T-helper 2 cell treated with Interferon-gamma antibody and Interleukin-4, amounts not matched to agents 5 μg/mL and 100 μg/mL, for 36 hours (primary cell): ENCODE results near the gene CYLD.

Source experiments
- DNase-seq: peaks from one replicate; pipeline ENCODE4 v3.0.0; 2021; ENCODE audit warnings: low spot score
- H3K27ac Mint-ChIP-seq: one replicate; pipeline ENCODE4 v1.8.0; 2021; ENCODE audit warnings: mild to moderate bottlenecking, mixed read lengths
- H3K27me3 Mint-ChIP-seq: one replicate; pipeline ENCODE4 v1.8.0; 2021; ENCODE audit warnings: low read depth, mixed read lengths
- H3K36me3 Mint-ChIP-seq: one replicate; pipeline ENCODE4 v1.8.0; 2021; ENCODE audit warnings: low read depth, mixed read lengths
- H3K4me1 Mint-ChIP-seq: one replicate; pipeline ENCODE4 v1.8.0; 2021; ENCODE audit warnings: low read depth, mixed read lengths
- H3K4me3 Mint-ChIP-seq: one replicate; pipeline ENCODE4 v1.8.0; 2022; ENCODE audit warnings: mild to moderate bottlenecking, moderate library complexity, mixed read lengths
- H3K9me3 Mint-ChIP-seq: one replicate; pipeline ENCODE4 v1.8.0; 2021; ENCODE audit warnings: mixed read lengths

The CYLD gene

GRCh38 chr16:50718761-50719400 lies 23.0 kb upstream of the CYLD start:
- H3K4me3 Mint-ChIP-seq = no peak overlapping the region
- peak overlapping the region; percentile 32 for H3K27ac Mint-ChIP-seq
- H3K9me3 Mint-ChIP-seq = peaks cover 19% of the 10 kb centered on the region
- H3K36me3 Mint-ChIP-seq = peaks cover 27% of the 10 kb centered on the region
- DNase-seq = no peak
- H3K4me1 Mint-ChIP-seq = peaks cover 30% of the 10 kb centered on the region
- no peaks in the 10 kb centered on the region for H3K27me3 Mint-ChIP-seq

- H3K4me3 Mint-ChIP-seq = no peak overlapping the region
- H3K9me3 Mint-ChIP-seq = peaks cover 27% of the 10 kb centered on the region
- no peak for DNase-seq
- peaks cover 34% of the 10 kb centered on the region for H3K36me3 Mint-ChIP-seq
- no peaks in the 10 kb centered on the region for H3K27me3 Mint-ChIP-seq
- peak overlapping the region; percentile 55 for H3K27ac Mint-ChIP-seq
- H3K4me1 Mint-ChIP-seq = peaks cover 37% of the 10 kb centered on the region
Observed at GRCh38 chr16:50719401-50720337, 22.2 kb upstream of the CYLD start.

DNA sequence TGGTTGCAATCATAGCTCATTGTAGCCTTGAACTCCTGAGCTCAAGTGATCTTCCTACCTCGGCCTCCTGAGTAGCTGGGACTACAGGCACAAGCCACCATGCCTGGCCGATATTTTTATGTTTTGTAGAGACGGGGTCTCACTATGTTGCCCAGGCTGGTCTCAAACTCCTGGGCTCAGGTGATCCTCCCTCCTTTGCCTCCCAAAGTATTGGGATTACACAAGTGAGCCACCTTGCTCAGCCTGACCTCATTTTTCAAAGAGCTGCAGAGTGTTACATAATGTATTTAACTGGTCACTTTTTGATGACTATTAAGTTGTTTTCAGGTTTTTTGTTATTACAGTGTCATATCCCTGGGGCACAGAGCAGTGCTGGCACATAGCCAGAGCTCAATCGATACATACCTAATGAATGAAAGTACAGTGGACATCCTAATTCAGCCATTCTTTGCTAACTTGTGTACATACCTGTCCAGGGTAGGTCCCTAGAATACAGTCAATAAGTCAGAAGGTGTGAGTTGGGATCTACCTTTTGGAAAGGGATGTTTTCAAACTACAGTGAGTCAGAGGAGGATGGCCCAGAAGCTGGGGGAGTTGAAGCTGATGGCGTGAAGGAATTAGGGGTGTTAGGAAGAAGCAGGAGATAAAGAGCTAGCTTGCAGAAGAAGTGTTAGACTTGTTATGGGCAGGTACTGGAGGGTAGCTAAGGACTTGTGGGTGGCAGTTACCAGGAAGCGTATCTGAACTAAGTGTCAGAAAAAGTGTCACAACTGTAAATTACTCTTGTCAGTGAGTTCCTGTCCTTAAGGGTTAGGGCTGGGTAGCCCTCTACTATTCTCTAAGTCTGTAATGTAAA lies 20.1 kb upstream of the CYLD start:
- Mint-ChIP-seq H3K27me3 (no peaks in the 10 kb centered on the region), H3K27ac (peak overlapping the region; percentile 34), H3K4me1 (peaks cover 37% of the 10 kb centered on the region), H3K4me3 (no peak overlapping the region), H3K9me3 (peaks cover 31% of the 10 kb centered on the region), H3K36me3 (peaks cover 49% of the 10 kb centered on the region)
- DNase-seq = no peak

- peaks cover 33% of the 10 kb centered on the region for H3K4me1 Mint-ChIP-seq
- no peak overlapping the region for H3K4me3 Mint-ChIP-seq
- peaks cover 31% of the 10 kb centered on the region for H3K9me3 Mint-ChIP-seq
- H3K27ac Mint-ChIP-seq = no peak overlapping the region
- peaks cover 51% of the 10 kb centered on the region for H3K36me3 Mint-ChIP-seq
- DNase-seq = no peak
- no peaks in the 10 kb centered on the region for H3K27me3 Mint-ChIP-seq
Observed at GRCh38 chr16:50722405-50722737, 19.5 kb upstream of the CYLD start.

DNA sequence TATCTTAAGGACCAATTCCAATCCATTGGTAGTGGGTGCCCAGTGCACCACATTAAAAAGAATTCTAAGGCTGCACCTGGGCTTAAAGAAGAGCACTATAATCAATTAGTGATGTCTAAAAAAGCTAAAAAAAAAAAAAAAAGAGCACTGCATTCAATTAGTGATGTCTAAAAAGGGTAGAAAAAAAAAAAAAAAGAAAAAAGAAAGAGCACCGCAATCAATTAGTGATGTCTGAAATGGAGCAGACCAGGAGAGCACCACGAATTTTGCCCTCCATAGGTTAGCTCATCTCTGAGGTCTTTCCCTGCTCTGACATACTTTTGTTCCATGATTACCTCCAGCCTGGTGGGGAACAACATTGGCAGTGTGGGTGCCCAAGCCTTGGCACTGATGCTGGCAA lies 18.9 kb upstream of the CYLD start:
- H3K27ac Mint-ChIP-seq = no peak overlapping the region

GRCh38 chr16:50724306-50724705 lies 17.6 kb upstream of the CYLD start:
- Mint-ChIP-seq H3K27me3 (no peaks in the 10 kb centered on the region), H3K9me3 (peaks cover 31% of the 10 kb centered on the region), H3K4me3 (no peak overlapping the region), H3K27ac (no peak overlapping the region), H3K36me3 (peaks cover 62% of the 10 kb centered on the region), H3K4me1 (peaks cover 24% of the 10 kb centered on the region)
- DNase-seq = no peak

More for the DNA sequence above, 18.9 kb upstream of the CYLD start:
- Mint-ChIP-seq H3K27me3 (no peaks in the 10 kb centered on the region), H3K4me1 (peaks cover 30% of the 10 kb centered on the region), H3K4me3 (no peak overlapping the region), H3K36me3 (peaks cover 56% of the 10 kb centered on the region), H3K9me3 (peaks cover 31% of the 10 kb centered on the region)
- DNase-seq = no peak

- H3K27me3 Mint-ChIP-seq = no peaks in the 10 kb centered on the region
- peaks cover 21% of the 10 kb centered on the region for H3K4me1 Mint-ChIP-seq
- H3K27ac Mint-ChIP-seq = peak overlapping the region; percentile 58
- no peaks in the 10 kb centered on the region for H3K9me3 Mint-ChIP-seq
- DNase-seq = no peak
- H3K36me3 Mint-ChIP-seq = peaks cover 33% of the 10 kb centered on the region
- H3K4me3 Mint-ChIP-seq = peak overlapping the region; percentile 29
Observed at GRCh38 chr16:50731130-50731988, 10.5 kb upstream of the CYLD start.

GRCh38 chr16:50731989-50732832 lies 9.7 kb upstream of the CYLD start:
- no peak for DNase-seq
- Mint-ChIP-seq H3K4me3 (no peak overlapping the region), H3K27ac (peak overlapping the region; percentile 31), H3K4me1 (peaks cover 23% of the 10 kb centered on the region), H3K27me3 (no peaks in the 10 kb centered on the region), H3K9me3 (no peaks in the 10 kb centered on the region), H3K36me3 (peaks cover 29% of the 10 kb centered on the region)

GRCh38 chr16:50733468-50733867 lies 8.4 kb upstream of the CYLD start:
- no peak for DNase-seq
- H3K4me1 Mint-ChIP-seq = peaks cover 27% of the 10 kb centered on the region
- no peak overlapping the region for H3K4me3 Mint-ChIP-seq
- no peaks in the 10 kb centered on the region for H3K27me3 Mint-ChIP-seq
- no peaks in the 10 kb centered on the region for H3K9me3 Mint-ChIP-seq
- peaks cover 20% of the 10 kb centered on the region for H3K36me3 Mint-ChIP-seq
- no peak overlapping the region for H3K27ac Mint-ChIP-seq

DNA sequence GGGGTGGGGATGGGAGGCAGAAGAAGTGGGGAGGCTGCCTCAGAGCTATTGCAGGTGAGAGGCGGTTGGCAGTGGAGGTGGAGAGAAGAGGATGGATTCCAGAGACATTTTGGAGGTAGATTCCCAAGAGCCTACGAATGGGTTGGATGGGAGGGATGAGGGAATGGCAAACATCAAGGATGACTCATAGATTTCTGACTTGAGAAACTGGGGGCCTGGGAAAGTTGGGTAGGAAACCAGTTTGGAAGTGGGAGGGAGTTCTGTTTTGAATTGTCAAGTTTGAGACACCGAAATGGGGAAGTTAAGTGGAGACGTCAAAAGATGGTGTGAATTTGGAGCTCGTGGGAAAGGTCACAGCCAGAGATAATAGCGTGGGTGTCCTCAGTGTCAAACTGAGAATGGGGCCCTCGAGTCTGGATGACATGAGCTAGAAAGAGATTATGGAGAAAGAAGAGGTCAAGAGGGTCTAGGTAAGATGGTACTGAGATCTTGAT lies 6.2 kb upstream of the CYLD start:
- H3K36me3 Mint-ChIP-seq = peaks cover 17% of the 10 kb centered on the region
- DNase-seq = peak; percentile 59
- no peak overlapping the region for H3K4me3 Mint-ChIP-seq
- H3K27ac Mint-ChIP-seq = no peak overlapping the region
- peaks cover 36% of the 10 kb centered on the region for H3K4me1 Mint-ChIP-seq
- no peaks in the 10 kb centered on the region for H3K27me3 Mint-ChIP-seq
- H3K9me3 Mint-ChIP-seq = no peaks in the 10 kb centered on the region

- H3K4me1 Mint-ChIP-seq = peaks cover 37% of the 10 kb centered on the region
- peaks cover 13% of the 10 kb centered on the region for H3K36me3 Mint-ChIP-seq
- no peak overlapping the region for H3K4me3 Mint-ChIP-seq
- no peak overlapping the region for H3K27ac Mint-ChIP-seq
- H3K9me3 Mint-ChIP-seq = no peaks in the 10 kb centered on the region
- DNase-seq = no peak
- H3K27me3 Mint-ChIP-seq = no peaks in the 10 kb centered on the region
Observed at GRCh38 chr16:50736448-50736847, 5.4 kb upstream of the CYLD start.

GRCh38 chr16:50737420-50737959 lies 4.4 kb upstream of the CYLD start:
- Mint-ChIP-seq H3K27ac (no peak overlapping the region), H3K36me3 (peaks cover 13% of the 10 kb centered on the region), H3K4me3 (no peak overlapping the region), H3K9me3 (no peaks in the 10 kb centered on the region), H3K27me3 (no peaks in the 10 kb centered on the region), H3K4me1 (peaks cover 35% of the 10 kb centered on the region)
- DNase-seq = no peak
